IMR-90 (cell line): ENCODE data around the gene CRAMP1. TPM values are rescaled to one million over a fixed set of nuclear protein-coding genes. Genes with fewer than 3 reads are reported as not detected.

Experiments used
- ATAC-seq: fragments of 200-7000 bp; cut with Tn5 transposase; 2 replicates; pipeline ENCODE4 v1.9.1; 2020; ENCODE audit warnings: low read depth, mild to moderate bottlenecking, moderate library complexity
- BruUV-seq: library from RNA; stranded (reverse); fragments of 400-500 nt; replicated peaks from 2 replicates; lab custom pipeline; 2021; lab: Mats Ljungman, UMichigan
- CTCF ChIA-PET: fragments of 300-600 bp; formaldehyde crosslinking; extraction: SDS; loops from one replicate; lab custom pipeline; 2021; ENCODE audit warnings: antibody characterized with exemption; lab: Yijun Ruan, JAX
- POLR2A ChIA-PET: fragments of 300-600 bp; sonication (Branson Sonifier 250); formaldehyde crosslinking; loops from one replicate; lab custom pipeline; 2022; ENCODE audit warnings: antibody characterized with exemption; ENCODE audit not compliant: unreplicated experiment; lab: Charles Lee
- DNase-seq: peaks from one replicate; pipeline ENCODE4 v3.0.0; 2013
- H2AFZ ChIP-seq: replicated peaks from 2 replicates; pipeline ENCODE3; 2013; ENCODE audit warnings: low read length, mild to moderate bottlenecking; ENCODE audit not compliant: poor library complexity
- H2AK5ac ChIP-seq: 2 replicates; pipeline ENCODE4 v1.6.1; 2013; ENCODE audit warnings: low read depth, low read length, inconsistent platforms
- H2AK9ac ChIP-seq: replicated peaks from 2 replicates; pipeline ENCODE3; 2013; ENCODE audit warnings: mild to moderate bottlenecking, low read depth, low read length, moderate library complexity; ENCODE audit not compliant: poor library complexity
- H2BK120ac ChIP-seq: 2 replicates; pipeline ENCODE4 v1.6.1; 2013; ENCODE audit warnings: low read depth, low read length, inconsistent platforms
- H2BK15ac ChIP-seq: 3 replicates; pipeline ENCODE4 v1.6.1; 2013; ENCODE audit warnings: low read depth, low read length, inconsistent platforms
- H2BK20ac ChIP-seq: 2 replicates; pipeline ENCODE4 v1.6.1; 2013; ENCODE audit warnings: low read depth, mild to moderate bottlenecking, inconsistent platforms, low read length, moderate library complexity
- H2BK5ac ChIP-seq: 2 replicates; pipeline ENCODE4 v1.6.1; 2013; ENCODE audit warnings: mild to moderate bottlenecking, low read depth, low read length, inconsistent platforms; ENCODE audit not compliant: poor library complexity, severe bottlenecking
- H3K14ac ChIP-seq: replicated peaks from 2 replicates; pipeline ENCODE4 v1.6.1; 2013; ENCODE audit warnings: low read depth, low read length, inconsistent platforms
- H3K18ac ChIP-seq: 2 replicates; pipeline ENCODE4 v1.6.1; 2013; ENCODE audit warnings: low read depth, low read length, control low read depth
- H3K23ac ChIP-seq: 2 replicates; pipeline ENCODE4 v1.6.1; 2013; ENCODE audit warnings: low read depth, low read length, inconsistent platforms
- H3K27ac ChIP-seq: 2 replicates; pipeline ENCODE4 v1.5.1; 2013; ENCODE audit warnings: mild to moderate bottlenecking, control low read depth, low read length; ENCODE audit not compliant: insufficient read depth
- H3K27me3 ChIP-seq: 2 replicates; pipeline ENCODE4 v1.6.1; 2013; ENCODE audit warnings: low read length; ENCODE audit not compliant: control insufficient read depth, insufficient read depth
- H3K36me3 ChIP-seq: 2 replicates; pipeline ENCODE4 v1.6.1; 2013; ENCODE audit warnings: low read length, mixed read lengths; ENCODE audit not compliant: control insufficient read depth, insufficient read depth
- H3K4ac ChIP-seq: 2 replicates; pipeline ENCODE4 v1.6.1; 2013; ENCODE audit warnings: low read depth, low read length, inconsistent platforms
- H3K4me1 ChIP-seq: 2 replicates; pipeline ENCODE4 v1.6.1; 2013; ENCODE audit warnings: low read length, mixed read lengths; ENCODE audit not compliant: control insufficient read depth, insufficient read depth
- H3K4me2 ChIP-seq: 2 replicates; pipeline ENCODE4 v1.6.1; 2013; ENCODE audit warnings: low read depth, mild to moderate bottlenecking, control low read depth, low read length, moderate library complexity
- H3K4me3 ChIP-seq: 2 replicates; pipeline ENCODE4 v1.5.1; 2013; ENCODE audit warnings: low read depth, mild to moderate bottlenecking, control low read depth, low read length, moderate library complexity; ENCODE audit not compliant: insufficient read depth
- H3K56ac ChIP-seq: 2 replicates; pipeline ENCODE4 v1.6.1; 2013; ENCODE audit warnings: low read length, inconsistent platforms; ENCODE audit not compliant: insufficient read depth; ENCODE audit errors: extremely low read depth
- H3K79me1 ChIP-seq, 2 experiments: 2 replicates each; pipeline ENCODE4 v1.6.1; 2013; ENCODE audit warnings: low read length in 2 of 2, inconsistent platforms in 1 of 2, low read depth in 1 of 2
- H3K9ac ChIP-seq: 2 replicates; pipeline ENCODE4 v1.6.1; 2013; ENCODE audit warnings: low read depth, low read length, control low read depth
- H3K9me1 ChIP-seq: 2 replicates; pipeline ENCODE4 v1.6.1; 2013; ENCODE audit warnings: low read length, inconsistent platforms; ENCODE audit not compliant: insufficient read depth
- H3K9me3 ChIP-seq: 2 replicates; pipeline ENCODE4 v1.6.1; 2013; ENCODE audit warnings: low read length; ENCODE audit not compliant: control insufficient read depth, insufficient read depth
- H4K20me1 ChIP-seq: 2 replicates; pipeline ENCODE4 v1.6.1; 2013; ENCODE audit warnings: low read length, inconsistent platforms; ENCODE audit not compliant: insufficient read depth
- H4K5ac ChIP-seq: 2 replicates; pipeline ENCODE4 v1.6.1; 2013; ENCODE audit warnings: mild to moderate bottlenecking, low read depth, low read length, control low read depth
- H4K8ac ChIP-seq, 2 experiments: 2 replicates each; pipeline ENCODE4 v1.6.1; 2013; ENCODE audit warnings: low read depth in 2 of 2, low read length in 2 of 2, control low read depth in 1 of 2, inconsistent platforms in 1 of 2
- H4K91ac ChIP-seq: 2 replicates; pipeline ENCODE4 v1.6.1; 2013; ENCODE audit warnings: low read depth, low read length, inconsistent platforms; ENCODE audit not compliant: insufficient read depth
- BHLHE40 ChIP-seq: fragments of 150-350 bp; IDR thresholded peaks from 2 replicates; pipeline ENCODE4 v1.6.1; 2016; ENCODE audit warnings: mild to moderate bottlenecking, low read depth, low read length
- CHD1 ChIP-seq: IDR thresholded peaks from 2 replicates; pipeline ENCODE4 v1.6.1; 2012; ENCODE audit warnings: low read depth, low read length, improper control_type of control experiment
- FOS ChIP-seq: fragments of 150-350 bp; IDR thresholded peaks from 2 replicates; pipeline ENCODE4 v1.6.1; 2016; ENCODE audit warnings: low read depth, low read length
- MAZ ChIP-seq: IDR thresholded peaks from 2 replicates; pipeline ENCODE4 v1.6.1; 2012; ENCODE audit warnings: low read depth, mild to moderate bottlenecking, low read length, improper control_type of control experiment, moderate library complexity, borderline replicate concordance
- MXI1 ChIP-seq: IDR thresholded peaks from 2 replicates; pipeline ENCODE4 v1.6.1; 2012; ENCODE audit warnings: low read depth, mild to moderate bottlenecking, low read length, moderate library complexity, borderline replicate concordance
- NFE2L2 ChIP-seq: fragments of 150-350 bp; IDR thresholded peaks from 2 replicates; pipeline ENCODE4 v1.6.1; 2016; ENCODE audit warnings: low read depth, mild to moderate bottlenecking, low read length
- POLR2A ChIP-seq: IDR thresholded peaks from 2 replicates; pipeline ENCODE4 v1.6.1; 2012; ENCODE audit warnings: mild to moderate bottlenecking, low read depth, low read length
- RFX5 ChIP-seq: IDR thresholded peaks from 2 replicates; pipeline ENCODE4 v1.8.0; 2012; ENCODE audit warnings: low read depth, mild to moderate bottlenecking, low read length, moderate library complexity
- SMC3 ChIP-seq: fragments of 150-350 bp; IDR thresholded peaks from 2 replicates; pipeline ENCODE4 v1.6.1; 2016; ENCODE audit warnings: low read depth, mild to moderate bottlenecking, antibody characterized with exemption, low read length, moderate library complexity
- WGBS, 2 experiments: methylation state at CpG; one replicate each; pipeline versions ENCODE4 v1.1.5 to v1.1.7; 2013; ENCODE audit warnings: missing lambda C conversion rate in 2 of 2; ENCODE audit not compliant: insufficient read length in 1 of 2; ENCODE audit errors: extremely low coverage in 2 of 2; 5-methylcytosine and 5-hydroxymethylcytosine counted together
- dilution Hi-C: fragments of 300-500 bp; cut with HindIII; formaldehyde crosslinking; loops from one replicate; pipeline ENCODE4 v1.14.3; 2018; ENCODE audit warnings: low sequenced_read_pairs; ENCODE audit not compliant: unreplicated experiment
- in situ Hi-C: fragments of 300-500 bp; cut with MboI; formaldehyde crosslinking; loops from 3 replicates; pipeline ENCODE4 v1.14.3; 2019; ENCODE audit warnings: low sequenced_read_pairs, inconsistent platforms, mixed read lengths
- intact Hi-C: fragments of 100-400 bp; cut with micrococcal nuclease; formaldehyde crosslinking; loops from 2 replicates; pipeline ENCODE4 v1.10.0; 2022
- polyA plus RNA-seq, 3 experiments: library from polyadenylated mRNA; depleted of rRNA; stranded (reverse); fragments of >200 nt; gene quantifications; 2 replicates each; pipeline ENCODE4 v1.2.3, GENCODE V29; 2012; ENCODE audit warnings: low replicate concordance in 1 of 3
- total RNA-seq: library from RNA; depleted of rRNA; stranded (reverse); fragments of >200 nt; gene quantifications from 2 replicates; pipeline ENCODE4 v1.2.3, GENCODE V29; 2012
- TF ChIP-seq, protein P1 (sequence below): conservative IDR thresholded peaks from 2 replicates; pipeline ENCODE4 v1.5.1; 2012; ENCODE audit warnings: mild to moderate bottlenecking, low read depth, low read length, improper control_type of control experiment
- TF ChIP-seq, protein P2 (sequence below): fragments of 150-350 bp; IDR thresholded peaks from 2 replicates; pipeline ENCODE4 v1.6.1; 2016; ENCODE audit warnings: low read depth, mild to moderate bottlenecking, low read length, moderate library complexity, borderline replicate concordance

Gene CRAMP1
- total and polyA plus RNA-seq, 2 of the 4 experiments (the other 2 are of a cell fraction) = 3.2 to 12.0 TPM

DNA sequence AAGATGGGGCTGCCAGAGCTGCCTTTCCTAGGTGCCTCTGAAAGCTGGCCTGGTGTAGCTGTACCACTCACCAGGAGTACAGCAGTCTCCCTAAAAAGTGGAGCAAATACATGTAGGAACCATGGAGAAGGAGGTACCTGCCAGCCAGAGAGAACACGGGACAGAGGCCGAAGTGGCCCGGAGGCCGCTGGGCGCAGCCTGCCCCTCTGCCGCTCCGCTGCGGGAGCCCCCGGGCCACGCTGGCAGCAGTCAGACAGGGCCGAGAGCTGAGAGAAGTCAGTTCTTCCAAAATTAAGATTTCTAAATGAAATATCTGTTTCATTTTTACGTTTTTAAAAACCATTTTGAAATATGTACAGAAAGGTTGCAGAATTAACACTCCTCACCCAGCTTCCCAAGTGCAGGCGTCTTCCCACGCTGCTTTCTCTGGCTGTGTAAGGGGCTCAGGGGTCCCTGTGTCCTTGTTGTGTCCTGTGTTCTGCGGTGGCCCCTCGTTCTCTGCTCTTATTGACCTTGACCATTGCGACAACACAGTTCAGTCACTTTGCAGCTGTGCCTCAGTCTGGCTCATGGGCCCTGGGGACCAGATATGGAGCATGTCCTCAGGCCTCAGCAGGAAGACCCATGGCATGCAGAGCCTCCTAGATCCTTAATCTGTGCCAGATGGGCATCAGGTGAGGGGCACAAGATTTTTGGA, 98.8 kb downstream of the CRAMP1 start:
- Histone ChIP-seq H4K91ac (no peak overlapping the region), H2BK120ac (no peak overlapping the region), H3K23ac (no peak overlapping the region), H3K9me1 (peaks cover 37% of the 10 kb centered on the region), H3K9ac (no peak overlapping the region), H3K18ac (no peak overlapping the region), H4K20me1 (peaks cover 89% of the 10 kb centered on the region), H3K4me1 (peaks cover 18% of the 10 kb centered on the region), H3K9me3 (no peaks in the 10 kb centered on the region), H3K4ac (no peak overlapping the region), H3K27me3 (no peaks in the 10 kb centered on the region), H3K56ac (no peak overlapping the region), H2BK20ac (no peak overlapping the region), H3K4me3 (no peak overlapping the region), H2AK9ac (no peak overlapping the region), H3K4me2 (no peak overlapping the region), H3K27ac (no peak overlapping the region), H2BK5ac (no peak overlapping the region), H3K14ac (no peak overlapping the region), H3K79me1 (peaks cover 24 to 86% of the 10 kb centered on the region in 2 experiments), H4K8ac (no peak overlapping the region), H4K5ac (no peak overlapping the region), H2AFZ (no peak overlapping the region), H3K36me3 (no peaks in the 10 kb centered on the region), H2BK15ac (no peak overlapping the region), H2AK5ac (no peak overlapping the region)
- WGBS, 2 experiments = 93% methylated on average over 3 of the region's 17 CpGs; no CpG with 5 or more reads in 1 of the 2 experiments
- ATAC-seq (no peak), DNase-seq (no peak)
- ChIA-PET CTCF (interaction anchor here (0.6 to 1.2 kb wide), 2 partner anchors 13 to 116 kb away, joined by 3 read pairs; partner anchors contain the start of gene FAHD1), POLR2A (interaction anchor here (0.6 kb wide), 1 partner anchor 384 kb away, joined by 3 read pairs; no protein-coding TSS in a partner anchor)
- in situ Hi-C loops = loop anchor here (5.0 kb wide), 1 partner anchor 51 kb away; no protein-coding TSS in a partner anchor
- intact Hi-C loops = no loop called here
- BruUV-seq = no TSS peak
- dilution Hi-C loops = no loop called here
- no peak for TF ChIP-seq FOS
- TF ChIP-seq CHD1 = no peak
- no peak for TF ChIP-seq NFE2L2
- TF ChIP-seq, protein P1, sequence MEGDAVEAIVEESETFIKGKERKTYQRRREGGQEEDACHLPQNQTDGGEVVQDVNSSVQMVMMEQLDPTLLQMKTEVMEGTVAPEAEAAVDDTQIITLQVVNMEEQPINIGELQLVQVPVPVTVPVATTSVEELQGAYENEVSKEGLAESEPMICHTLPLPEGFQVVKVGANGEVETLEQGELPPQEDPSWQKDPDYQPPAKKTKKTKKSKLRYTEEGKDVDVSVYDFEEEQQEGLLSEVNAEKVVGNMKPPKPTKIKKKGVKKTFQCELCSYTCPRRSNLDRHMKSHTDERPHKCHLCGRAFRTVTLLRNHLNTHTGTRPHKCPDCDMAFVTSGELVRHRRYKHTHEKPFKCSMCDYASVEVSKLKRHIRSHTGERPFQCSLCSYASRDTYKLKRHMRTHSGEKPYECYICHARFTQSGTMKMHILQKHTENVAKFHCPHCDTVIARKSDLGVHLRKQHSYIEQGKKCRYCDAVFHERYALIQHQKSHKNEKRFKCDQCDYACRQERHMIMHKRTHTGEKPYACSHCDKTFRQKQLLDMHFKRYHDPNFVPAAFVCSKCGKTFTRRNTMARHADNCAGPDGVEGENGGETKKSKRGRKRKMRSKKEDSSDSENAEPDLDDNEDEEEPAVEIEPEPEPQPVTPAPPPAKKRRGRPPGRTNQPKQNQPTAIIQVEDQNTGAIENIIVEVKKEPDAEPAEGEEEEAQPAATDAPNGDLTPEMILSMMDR = no peak
- no peak for TF ChIP-seq RFX5
- TF ChIP-seq, protein P2, sequence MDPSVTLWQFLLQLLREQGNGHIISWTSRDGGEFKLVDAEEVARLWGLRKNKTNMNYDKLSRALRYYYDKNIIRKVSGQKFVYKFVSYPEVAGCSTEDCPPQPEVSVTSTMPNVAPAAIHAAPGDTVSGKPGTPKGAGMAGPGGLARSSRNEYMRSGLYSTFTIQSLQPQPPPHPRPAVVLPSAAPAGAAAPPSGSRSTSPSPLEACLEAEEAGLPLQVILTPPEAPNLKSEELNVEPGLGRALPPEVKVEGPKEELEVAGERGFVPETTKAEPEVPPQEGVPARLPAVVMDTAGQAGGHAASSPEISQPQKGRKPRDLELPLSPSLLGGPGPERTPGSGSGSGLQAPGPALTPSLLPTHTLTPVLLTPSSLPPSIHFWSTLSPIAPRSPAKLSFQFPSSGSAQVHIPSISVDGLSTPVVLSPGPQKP = no peak
- no peak for TF ChIP-seq POLR2A
- TF ChIP-seq SMC3 = no peak
- no peak for TF ChIP-seq MXI1
- TF ChIP-seq MAZ = no peak
- no peak for TF ChIP-seq BHLHE40
